Muscle layer of colon (tissue), 2 donors: Measurements from ENCODE around the gene PQBP1.

Experiments used
- H3K27ac ChIP-seq: one replicate; pipeline ENCODE4 v1.7.0; 2013; ENCODE audit warnings: low read depth, mild to moderate bottlenecking, low read length, moderate library complexity
- H3K27me3 ChIP-seq, 2 donors: one replicate each; pipeline ENCODE4 v1.7.0; 2013; ENCODE audit warnings: low read length in 2 of 2, mild to moderate bottlenecking in 2 of 2; ENCODE audit not compliant: insufficient read depth in 2 of 2, control insufficient read depth in 1 of 2
- H3K36me3 ChIP-seq: one replicate; pipeline ENCODE4 v1.7.0; 2013; ENCODE audit warnings: mild to moderate bottlenecking, low read length; ENCODE audit not compliant: insufficient read depth
- H3K4me1 ChIP-seq: one replicate; pipeline ENCODE4 v1.7.0; 2013; ENCODE audit warnings: mild to moderate bottlenecking, low read length; ENCODE audit not compliant: insufficient read depth
- H3K4me3 ChIP-seq, 2 donors: one replicate each; pipeline ENCODE4 v1.7.0; 2013; ENCODE audit warnings: low read length in 2 of 2, low read depth in 1 of 2, mild to moderate bottlenecking in 1 of 2, moderate library complexity in 1 of 2
- H3K9ac ChIP-seq: one replicate; pipeline ENCODE4 v1.7.0; 2013; ENCODE audit warnings: low read length
- H3K9me3 ChIP-seq: one replicate; pipeline ENCODE4 v1.7.0; 2013; ENCODE audit warnings: mild to moderate bottlenecking, low read length
- donor health status: abdominal sarcoma.
- donor health status: Adenocarcinoma of cecum.

Gene PQBP1

GRCh38 chrX:48914593-48915493 is 17.1 kb downstream of the PQBP1 start:
- Histone ChIP-seq H3K4me3 (no peak overlapping the region), H3K27ac (no peak overlapping the region), H3K36me3 (no peaks in the 10 kb centered on the region), H3K4me1 (peaks cover 16% of the 10 kb centered on the region), H3K27me3 (no peaks in the 10 kb centered on the region), H3K9ac (no peak overlapping the region), H3K9me3 (no peaks in the 10 kb centered on the region)

- Histone ChIP-seq H3K27me3 (no peaks in the 10 kb centered on the region), H3K27ac (no peak overlapping the region), H3K4me1 (peaks cover 11% of the 10 kb centered on the region), H3K9me3 (no peaks in the 10 kb centered on the region), H3K4me3 (no peak overlapping the region), H3K36me3 (no peaks in the 10 kb centered on the region), H3K9ac (no peak overlapping the region)
Observed at GRCh38 chrX:48917139-48918001, 19.6 kb downstream of the PQBP1 start.

- Histone ChIP-seq H3K9me3 (no peaks in the 10 kb centered on the region), H3K9ac (no peak overlapping the region), H3K27ac (peak overlapping the region; percentile 71), H3K4me1 (peaks cover 11% of the 10 kb centered on the region), H3K36me3 (peaks cover 2% of the 10 kb centered on the region), H3K4me3 (peak overlapping the region; percentile 41 to 52), H3K27me3 (no peaks in the 10 kb centered on the region)
Observed at GRCh38 chrX:48918301-48918642, 20.5 kb downstream of the PQBP1 start.

GRCh38 chrX:48918643-48919340 is 21.1 kb downstream of the PQBP1 start, which contains the start of gene PIM2:
TSS of gene PIM2 (minus strand) at chrX:48919024. CDS start at chrX:48918834, 190 bp downstream.
- Histone ChIP-seq H3K4me1 (peaks cover 11% of the 10 kb centered on the region), H3K27ac (peak within 1 kb of the TSS; percentile 71), H3K36me3 (peaks cover 7% of the 10 kb centered on the region)

GRCh38 chrX:48919360-48919841 is 21.7 kb downstream of the PQBP1 start:
- peak overlapping the region in 1 of 2 donors; percentile 41 for H3K4me3 ChIP-seq
- no peaks in the 10 kb centered on the region for H3K9me3 ChIP-seq
- peaks cover 11% of the 10 kb centered on the region for H3K4me1 ChIP-seq
- no peak overlapping the region for H3K9ac ChIP-seq
- peaks cover 13% of the 10 kb centered on the region for H3K36me3 ChIP-seq
- H3K27me3 ChIP-seq = no peaks in the 10 kb centered on the region
- H3K27ac ChIP-seq = peak overlapping the region; percentile 62

More at GRCh38 chrX:48918643-48919340, 21.1 kb downstream of the PQBP1 start, which contains the start of gene PIM2:
- Histone ChIP-seq H3K9ac (no peak within 1 kb of the TSS), H3K9me3 (no peaks in the 10 kb centered on the region), H3K4me3 (peak within 1 kb of the TSS; percentile 41 to 52), H3K27me3 (no peaks in the 10 kb centered on the region)

GRCh38 chrX:48919947-48920717 is 22.4 kb downstream of the PQBP1 start:
- Histone ChIP-seq H3K4me3 (no peak overlapping the region), H3K27ac (no peak overlapping the region), H3K27me3 (no peaks in the 10 kb centered on the region), H3K4me1 (peaks cover 11% of the 10 kb centered on the region), H3K9ac (no peak overlapping the region), H3K9me3 (no peaks in the 10 kb centered on the region), H3K36me3 (peaks cover 13% of the 10 kb centered on the region)

- Histone ChIP-seq H3K4me3 (no peak overlapping the region), H3K36me3 (peaks cover 18% of the 10 kb centered on the region), H3K27ac (no peak overlapping the region), H3K4me1 (peaks cover 11% of the 10 kb centered on the region), H3K9ac (no peak overlapping the region), H3K9me3 (no peaks in the 10 kb centered on the region), H3K27me3 (no peaks in the 10 kb centered on the region)
Observed at GRCh38 chrX:48920718-48921104, 23.0 kb downstream of the PQBP1 start.

GRCh38 chrX:48923771-48924170 is 26.0 kb downstream of the PQBP1 start:
- Histone ChIP-seq H3K9ac (no peak overlapping the region), H3K27me3 (no peaks in the 10 kb centered on the region), H3K36me3 (peaks cover 23% of the 10 kb centered on the region), H3K27ac (no peak overlapping the region), H3K4me3 (no peak overlapping the region), H3K4me1 (peaks cover 6% of the 10 kb centered on the region), H3K9me3 (no peaks in the 10 kb centered on the region)

- H3K36me3 ChIP-seq = peaks cover 23% of the 10 kb centered on the region
- no peaks in the 10 kb centered on the region for H3K27me3 ChIP-seq
- H3K4me3 ChIP-seq = no peak overlapping the region
- H3K4me1 ChIP-seq = peaks cover 6% of the 10 kb centered on the region
- H3K9ac ChIP-seq = no peak overlapping the region
- no peaks in the 10 kb centered on the region for H3K9me3 ChIP-seq
- no peak overlapping the region for H3K27ac ChIP-seq
Observed at GRCh38 chrX:48924270-48924669, 26.5 kb downstream of the PQBP1 start.

GRCh38 chrX:48927123-48927522 is 29.4 kb downstream of the PQBP1 start:
- H3K4me1 ChIP-seq = no peaks in the 10 kb centered on the region
- H3K27ac ChIP-seq = no peak overlapping the region
- H3K9ac ChIP-seq = no peak overlapping the region
- no peaks in the 10 kb centered on the region for H3K9me3 ChIP-seq
- H3K4me3 ChIP-seq = no peak overlapping the region
- no peaks in the 10 kb centered on the region for H3K27me3 ChIP-seq
- H3K36me3 ChIP-seq = peaks cover 23% of the 10 kb centered on the region
